Measurements from ENCODE around the gene ATG7.

DNA sequence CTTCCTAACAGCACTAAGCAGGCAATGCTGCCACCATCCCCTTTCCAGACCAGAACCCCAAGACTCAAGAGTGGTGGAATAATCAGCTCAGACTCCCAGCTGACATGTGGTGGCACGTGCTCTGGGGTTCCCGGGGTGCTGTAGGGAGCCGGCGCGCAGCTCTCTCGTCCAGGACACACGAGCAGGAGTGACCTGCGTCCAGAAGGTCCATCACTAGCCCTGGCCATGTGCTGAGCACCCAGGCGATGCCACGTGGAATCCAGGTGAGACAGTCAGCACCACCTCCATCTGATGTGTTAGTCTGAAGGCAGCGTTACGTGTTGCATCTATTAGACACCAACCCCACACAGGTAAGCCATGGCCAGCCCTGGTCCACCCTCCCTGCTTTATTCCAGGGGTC, 293.3 kb downstream of the ATG7 start:
- TF ChIP-seq OSR1 (CRISPR knock-in tag; IDR thresholded peaks at IDR 0.05) (no peak), ESRRG (CRISPR knock-in tag; IDR thresholded peaks at IDR 0.05) (no peak), RARB (CRISPR knock-in tag; IDR thresholded peaks at IDR 0.05) (no peak), TOX (CRISPR knock-in tag; IDR thresholded peaks at IDR 0.05; ENCODE audit: borderline replicate concordance) (no peak), ARNTL (CRISPR knock-in tag; IDR thresholded peaks at IDR 0.05; ENCODE audit: borderline replicate concordance, low read depth) (no peak), ZFP3 (CRISPR knock-in tag; IDR thresholded peaks at IDR 0.05) (no peak), CSDC2 (CRISPR knock-in tag; IDR thresholded peaks at IDR 0.05) (no peak), GLIS3 (CRISPR knock-in tag; IDR thresholded peaks at IDR 0.05) (no peak), ISL1 (CRISPR knock-in tag; IDR thresholded peaks at IDR 0.05) (no peak)
- TF ChIP-seq, protein P1, sequence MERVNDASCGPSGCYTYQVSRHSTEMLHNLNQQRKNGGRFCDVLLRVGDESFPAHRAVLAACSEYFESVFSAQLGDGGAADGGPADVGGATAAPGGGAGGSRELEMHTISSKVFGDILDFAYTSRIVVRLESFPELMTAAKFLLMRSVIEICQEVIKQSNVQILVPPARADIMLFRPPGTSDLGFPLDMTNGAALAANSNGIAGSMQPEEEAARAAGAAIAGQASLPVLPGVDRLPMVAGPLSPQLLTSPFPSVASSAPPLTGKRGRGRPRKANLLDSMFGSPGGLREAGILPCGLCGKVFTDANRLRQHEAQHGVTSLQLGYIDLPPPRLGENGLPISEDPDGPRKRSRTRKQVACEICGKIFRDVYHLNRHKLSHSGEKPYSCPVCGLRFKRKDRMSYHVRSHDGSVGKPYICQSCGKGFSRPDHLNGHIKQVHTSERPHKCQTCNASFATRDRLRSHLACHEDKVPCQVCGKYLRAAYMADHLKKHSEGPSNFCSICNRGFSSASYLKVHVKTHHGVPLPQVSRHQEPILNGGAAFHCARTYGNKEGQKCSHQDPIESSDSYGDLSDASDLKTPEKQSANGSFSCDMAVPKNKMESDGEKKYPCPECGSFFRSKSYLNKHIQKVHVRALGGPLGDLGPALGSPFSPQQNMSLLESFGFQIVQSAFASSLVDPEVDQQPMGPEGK (CRISPR knock-in tag; IDR thresholded peaks at IDR 0.05; ENCODE audit: borderline replicate concordance): no peak
- TF ChIP-seq, protein P2, sequence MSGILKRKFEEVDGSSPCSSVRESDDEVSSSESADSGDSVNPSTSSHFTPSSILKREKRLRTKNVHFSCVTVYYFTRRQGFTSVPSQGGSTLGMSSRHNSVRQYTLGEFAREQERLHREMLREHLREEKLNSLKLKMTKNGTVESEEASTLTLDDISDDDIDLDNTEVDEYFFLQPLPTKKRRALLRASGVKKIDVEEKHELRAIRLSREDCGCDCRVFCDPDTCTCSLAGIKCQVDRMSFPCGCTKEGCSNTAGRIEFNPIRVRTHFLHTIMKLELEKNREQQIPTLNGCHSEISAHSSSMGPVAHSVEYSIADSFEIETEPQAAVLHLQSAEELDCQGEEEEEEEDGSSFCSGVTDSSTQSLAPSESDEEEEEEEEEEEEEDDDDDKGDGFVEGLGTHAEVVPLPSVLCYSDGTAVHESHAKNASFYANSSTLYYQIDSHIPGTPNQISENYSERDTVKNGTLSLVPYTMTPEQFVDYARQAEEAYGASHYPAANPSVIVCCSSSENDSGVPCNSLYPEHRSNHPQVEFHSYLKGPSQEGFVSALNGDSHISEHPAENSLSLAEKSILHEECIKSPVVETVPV (CRISPR knock-in tag; IDR thresholded peaks at IDR 0.05): no peak
